ENCODE measurements around the gene MAZ. TPM values are rescaled to one million over a fixed set of nuclear protein-coding genes. Genes with fewer than 3 reads are reported as not detected.
"Not testable (repeated sequence)": the region's sequence is repeated elsewhere in the genome, so short reads cannot be mapped to it uniquely, and the experiment has no call there.

Gene MAZ
- polyA plus RNA-seq, 1 of the 3 experiments (the other 2 are of a cell fraction): 163 TPM

DNA sequence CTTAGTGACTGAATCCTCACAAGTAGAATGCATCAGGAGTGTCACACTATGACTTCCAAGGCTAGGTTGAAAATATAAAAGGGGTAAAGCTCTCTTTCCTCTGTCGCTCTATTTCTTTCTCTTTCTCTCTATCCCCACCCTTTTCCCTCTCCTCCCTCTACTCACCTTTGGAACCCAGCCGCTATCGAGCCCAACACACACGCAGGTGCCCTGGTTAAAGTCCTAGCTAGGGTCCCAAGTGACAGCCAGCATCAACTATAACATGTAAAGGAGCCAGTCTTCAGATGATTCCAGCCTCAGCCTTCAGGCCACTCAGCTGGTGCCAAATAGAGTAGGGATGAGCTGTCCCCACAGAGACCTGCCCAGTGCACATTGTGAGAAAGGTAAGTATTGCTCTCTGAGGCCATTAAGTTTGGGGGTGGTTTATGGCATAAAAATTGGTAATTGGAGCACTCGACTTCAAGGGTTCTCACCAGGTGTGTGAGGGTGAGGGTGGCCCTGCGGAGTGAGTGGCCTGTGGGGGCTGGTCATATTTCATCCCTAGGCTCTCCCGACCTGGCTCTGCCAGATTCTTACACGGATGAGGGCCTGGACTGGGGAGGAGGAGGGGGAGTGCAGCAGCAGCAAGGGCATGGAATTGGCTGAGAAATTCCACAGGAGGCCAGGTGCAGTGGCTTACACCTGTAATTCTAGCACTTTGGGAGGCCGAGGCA, 45.6 kb upstream of the MAZ start:
- no peaks in the 10 kb centered on the region for H3K79me2 ChIP-seq (ENCODE audit: insufficient read depth)
- no peak overlapping the region for H3K4me2 ChIP-seq
- POLR2A ChIA-PET: no interaction called here
- no peak overlapping the region for H3K9ac ChIP-seq
- no peaks in the 10 kb centered on the region for H3K4me1 ChIP-seq (ENCODE audit: control insufficient read depth in 1 of 2, insufficient read depth in 2 of 2, low read depth in 1 of 2, low read length in 1 of 2)
- H3K27ac ChIP-seq (ENCODE audit: low read depth in 2 of 2, low read length in 1 of 2): no peak overlapping the region
- no peaks in the 10 kb centered on the region for H3K36me3 ChIP-seq (replicated peaks in 1 of 2; ENCODE audit: control insufficient read depth in 1 of 2, insufficient read depth in 2 of 2, low read length in 1 of 2)
- H3K27me3 ChIP-seq (ENCODE audit: insufficient read depth): no peaks in the 10 kb centered on the region
- H3F3A ChIP-seq (replicated peaks; ENCODE audit: insufficient read depth): no peaks in the 10 kb centered on the region
- H3K9me2 ChIP-seq: no peaks in the 10 kb centered on the region
- no peaks in the 10 kb centered on the region for H3K9me3 ChIP-seq
- DNase-seq: no peak
- H4K20me1 ChIP-seq (ENCODE audit: insufficient read depth): no peaks in the 10 kb centered on the region
- no peak for TF ChIP-seq YY1 (IDR thresholded peaks at IDR 0.05; ENCODE audit: low read depth)
- TF ChIP-seq NRF1 (IDR thresholded peaks at IDR 0.05; ENCODE audit: low read depth, low read length): no peak
- TF ChIP-seq RXRA (IDR thresholded peaks at IDR 0.05; ENCODE audit: borderline replicate concordance, low read depth): no peak
- no peak for TF ChIP-seq NFIC (IDR thresholded peaks at IDR 0.05; ENCODE audit: borderline replicate concordance)
- TF ChIP-seq RFX5 (IDR thresholded peaks at IDR 0.05; ENCODE audit: low read length): no peak
- TF ChIP-seq, protein P1, sequence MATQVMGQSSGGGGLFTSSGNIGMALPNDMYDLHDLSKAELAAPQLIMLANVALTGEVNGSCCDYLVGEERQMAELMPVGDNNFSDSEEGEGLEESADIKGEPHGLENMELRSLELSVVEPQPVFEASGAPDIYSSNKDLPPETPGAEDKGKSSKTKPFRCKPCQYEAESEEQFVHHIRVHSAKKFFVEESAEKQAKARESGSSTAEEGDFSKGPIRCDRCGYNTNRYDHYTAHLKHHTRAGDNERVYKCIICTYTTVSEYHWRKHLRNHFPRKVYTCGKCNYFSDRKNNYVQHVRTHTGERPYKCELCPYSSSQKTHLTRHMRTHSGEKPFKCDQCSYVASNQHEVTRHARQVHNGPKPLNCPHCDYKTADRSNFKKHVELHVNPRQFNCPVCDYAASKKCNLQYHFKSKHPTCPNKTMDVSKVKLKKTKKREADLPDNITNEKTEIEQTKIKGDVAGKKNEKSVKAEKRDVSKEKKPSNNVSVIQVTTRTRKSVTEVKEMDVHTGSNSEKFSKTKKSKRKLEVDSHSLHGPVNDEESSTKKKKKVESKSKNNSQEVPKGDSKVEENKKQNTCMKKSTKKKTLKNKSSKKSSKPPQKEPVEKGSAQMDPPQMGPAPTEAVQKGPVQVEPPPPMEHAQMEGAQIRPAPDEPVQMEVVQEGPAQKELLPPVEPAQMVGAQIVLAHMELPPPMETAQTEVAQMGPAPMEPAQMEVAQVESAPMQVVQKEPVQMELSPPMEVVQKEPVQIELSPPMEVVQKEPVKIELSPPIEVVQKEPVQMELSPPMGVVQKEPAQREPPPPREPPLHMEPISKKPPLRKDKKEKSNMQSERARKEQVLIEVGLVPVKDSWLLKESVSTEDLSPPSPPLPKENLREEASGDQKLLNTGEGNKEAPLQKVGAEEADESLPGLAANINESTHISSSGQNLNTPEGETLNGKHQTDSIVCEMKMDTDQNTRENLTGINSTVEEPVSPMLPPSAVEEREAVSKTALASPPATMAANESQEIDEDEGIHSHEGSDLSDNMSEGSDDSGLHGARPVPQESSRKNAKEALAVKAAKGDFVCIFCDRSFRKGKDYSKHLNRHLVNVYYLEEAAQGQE (IDR thresholded peaks at IDR 0.05; ENCODE audit: low read depth, low read length): no peak
- no peak for TF ChIP-seq USF1 (IDR thresholded peaks at IDR 0.05; ENCODE audit: borderline replicate concordance, low read depth)
- TF ChIP-seq JUND (IDR thresholded peaks at IDR 0.05): no peak
- no peak for TF ChIP-seq IRF3 (IDR thresholded peaks at IDR 0.05; ENCODE audit: low read depth, low read length)
- no peak for TF ChIP-seq GABPA (IDR thresholded peaks at IDR 0.05; ENCODE audit: low read depth)
- no peak for TF ChIP-seq GATA2 (CRISPR knock-in tag; IDR thresholded peaks at IDR 0.05)
- no peak for TF ChIP-seq FOXM1 (IDR thresholded peaks at IDR 0.05; ENCODE audit: low read depth)
- TF ChIP-seq, protein P2, sequence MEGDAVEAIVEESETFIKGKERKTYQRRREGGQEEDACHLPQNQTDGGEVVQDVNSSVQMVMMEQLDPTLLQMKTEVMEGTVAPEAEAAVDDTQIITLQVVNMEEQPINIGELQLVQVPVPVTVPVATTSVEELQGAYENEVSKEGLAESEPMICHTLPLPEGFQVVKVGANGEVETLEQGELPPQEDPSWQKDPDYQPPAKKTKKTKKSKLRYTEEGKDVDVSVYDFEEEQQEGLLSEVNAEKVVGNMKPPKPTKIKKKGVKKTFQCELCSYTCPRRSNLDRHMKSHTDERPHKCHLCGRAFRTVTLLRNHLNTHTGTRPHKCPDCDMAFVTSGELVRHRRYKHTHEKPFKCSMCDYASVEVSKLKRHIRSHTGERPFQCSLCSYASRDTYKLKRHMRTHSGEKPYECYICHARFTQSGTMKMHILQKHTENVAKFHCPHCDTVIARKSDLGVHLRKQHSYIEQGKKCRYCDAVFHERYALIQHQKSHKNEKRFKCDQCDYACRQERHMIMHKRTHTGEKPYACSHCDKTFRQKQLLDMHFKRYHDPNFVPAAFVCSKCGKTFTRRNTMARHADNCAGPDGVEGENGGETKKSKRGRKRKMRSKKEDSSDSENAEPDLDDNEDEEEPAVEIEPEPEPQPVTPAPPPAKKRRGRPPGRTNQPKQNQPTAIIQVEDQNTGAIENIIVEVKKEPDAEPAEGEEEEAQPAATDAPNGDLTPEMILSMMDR (IDR thresholded peaks at IDR 0.05): no peak
- TF ChIP-seq TCF12 (IDR thresholded peaks at IDR 0.05): no peak
- no peak for TF ChIP-seq RAD21 (IDR thresholded peaks at IDR 0.05; ENCODE audit: low read length)
- TF ChIP-seq EZH2phosphoT487 (IDR thresholded peaks at IDR 0.05; ENCODE audit: borderline replicate concordance, low read depth): no peak
- no peak for TF ChIP-seq EP300 (IDR thresholded peaks at IDR 0.05; ENCODE audit: borderline replicate concordance in 1 of 2, low read depth in 1 of 2, low read length in 1 of 2)
- TF ChIP-seq TEAD4 (IDR thresholded peaks at IDR 0.05; ENCODE audit: borderline replicate concordance, insufficient read depth): no peak
- no peak for TF ChIP-seq CHD2 (IDR thresholded peaks at IDR 0.05; ENCODE audit: low read length, partially characterized antibody)
- CTCF ChIA-PET: no interaction called here
- H3K4me3 ChIP-seq (ENCODE audit: low read depth in 2 of 2, low read length in 1 of 2): no peak overlapping the region
- WGBS (ENCODE audit: low lambda C conversion rate): 74% methylated on average over 9 of the region's 9 CpGs
- no peak overlapping the region for H2AFZ ChIP-seq (ENCODE audit: low read depth)

DNA sequence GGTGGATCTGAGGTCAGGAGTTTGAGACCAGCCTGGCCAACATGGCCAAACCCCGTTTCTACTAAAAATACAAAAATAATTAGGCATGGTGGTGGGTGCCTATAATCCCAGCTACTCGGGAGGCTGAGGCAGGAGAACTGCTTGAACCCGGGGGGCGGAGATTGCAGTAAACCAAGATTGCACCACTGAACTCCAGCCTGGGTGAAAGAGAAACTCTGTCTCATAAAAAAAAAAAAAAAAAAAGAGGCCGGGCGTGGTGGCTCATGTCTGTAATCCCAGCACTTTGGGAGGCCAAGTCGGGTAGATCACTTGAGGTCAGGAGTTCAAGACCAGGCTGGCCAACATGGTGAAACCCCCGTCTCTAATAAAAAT, 45.1 kb upstream of the MAZ start:
- H3K27me3 ChIP-seq (ENCODE audit: insufficient read depth); H3K4me1 ChIP-seq (ENCODE audit: control insufficient read depth in 1 of 2, insufficient read depth in 2 of 2, low read depth in 1 of 2, low read length in 1 of 2); H3K4me3 ChIP-seq (ENCODE audit: low read depth in 2 of 2, low read length in 1 of 2); H3K27ac ChIP-seq (ENCODE audit: low read depth in 2 of 2, low read length in 1 of 2); CTCF ChIA-PET; H3K9ac ChIP-seq; POLR2A ChIA-PET; H2AFZ ChIP-seq (ENCODE audit: low read depth); H3F3A ChIP-seq (replicated peaks; ENCODE audit: insufficient read depth); H3K9me3 ChIP-seq; H3K9me2 ChIP-seq; H3K36me3 ChIP-seq (replicated peaks in 1 of 2; ENCODE audit: control insufficient read depth in 1 of 2, insufficient read depth in 2 of 2, low read length in 1 of 2); H3K4me2 ChIP-seq; H3K79me2 ChIP-seq (ENCODE audit: insufficient read depth); DNase-seq; H4K20me1 ChIP-seq (ENCODE audit: insufficient read depth): not testable (repeated sequence)
- WGBS (ENCODE audit: low lambda C conversion rate): 66% methylated on average over 8 of the region's 8 CpGs
